ENCODE data around the gene APLP2. TPM values are rescaled to one million over a fixed set of nuclear protein-coding genes. Genes with fewer than 3 reads are reported as not detected.

APLP2 gene
- total and polyA plus RNA-seq, 4 donors, result 235 to 532 (median 524) TPM

GRCh38 chr11:130040281-130040940 is 29.3 kb upstream of the APLP2 start:
- WGBS, 2 donors, result 92 to 94% methylated on average over 49 of the region's 49 CpGs
- Histone ChIP-seq H3K9ac (ENCODE audit: insufficient read depth in 1 of 2, low read length in 2 of 2) (no peak overlapping the region), H3K4me3 (no peak overlapping the region), H3K9me3 (ENCODE audit: control insufficient read depth in 4 of 4, insufficient read depth in 3 of 4, low read length in 3 of 4) (no peaks in the 10 kb centered on the region), H3K36me3 (ENCODE audit: control insufficient read depth in 4 of 4, insufficient read depth in 4 of 4, low read length in 4 of 4) (no peaks in the 10 kb centered on the region), H3K27ac (ENCODE audit: low read depth in 1 of 2, low read length in 1 of 2) (no peak overlapping the region), H3K4me1 (ENCODE audit: control insufficient read depth in 5 of 5, insufficient read depth in 5 of 5, low read length in 5 of 5) (no peaks in the 10 kb centered on the region), H3K27me3 (ENCODE audit: control insufficient read depth in 3 of 3, insufficient read depth in 3 of 3, low read length in 2 of 3) (no peaks in the 10 kb centered on the region)
- DNase-seq, result no peak
- no peak for TF ChIP-seq CTCF (IDR thresholded peaks at IDR 0.05; ENCODE audit: control extremely low read depth, extremely low read depth)
- ATAC-seq (ENCODE audit: insufficient read depth, low FRiP score), result no peak

- ATAC-seq (ENCODE audit: insufficient read depth, low FRiP score), result peak; percentile 53
- no peak for TF ChIP-seq CTCF (IDR thresholded peaks at IDR 0.05; ENCODE audit: control extremely low read depth, extremely low read depth)
- H3K9me3 ChIP-seq (ENCODE audit: control insufficient read depth in 4 of 4, insufficient read depth in 3 of 4, low read length in 3 of 4), result no peaks in the 10 kb centered on the region
- H3K9ac ChIP-seq (ENCODE audit: insufficient read depth in 1 of 2, low read length in 2 of 2), result no peak overlapping the region
- peak in 1 of 3 donors; percentile 41 for DNase-seq
- H3K4me1 ChIP-seq (ENCODE audit: control insufficient read depth in 5 of 5, insufficient read depth in 5 of 5, low read length in 5 of 5), result no peaks in the 10 kb centered on the region
- no peaks in the 10 kb centered on the region for H3K27me3 ChIP-seq (ENCODE audit: control insufficient read depth in 3 of 3, insufficient read depth in 3 of 3, low read length in 2 of 3)
- WGBS, 2 donors, result 77 to 82% methylated on average over 16 of the region's 16 CpGs
- H3K27ac ChIP-seq (ENCODE audit: low read depth in 1 of 2, low read length in 1 of 2), result no peak overlapping the region
- H3K4me3 ChIP-seq, result no peak overlapping the region
- no peaks in the 10 kb centered on the region for H3K36me3 ChIP-seq (ENCODE audit: control insufficient read depth in 4 of 4, insufficient read depth in 4 of 4, low read length in 4 of 4)
These were observed 27.6 kb upstream of the APLP2 start for GRCh38 chr11:130042093-130042591.

- no peak for TF ChIP-seq CTCF (IDR thresholded peaks at IDR 0.05; ENCODE audit: control extremely low read depth, extremely low read depth)
- ATAC-seq (ENCODE audit: insufficient read depth, low FRiP score), result peak; percentile 41
- no peaks in the 10 kb centered on the region for H3K9me3 ChIP-seq (ENCODE audit: control insufficient read depth in 4 of 4, insufficient read depth in 3 of 4, low read length in 3 of 4)
- H3K4me3 ChIP-seq, result no peak overlapping the region
- 26 to 47% methylated on average over 5 of the region's 5 CpGs for whole genome bisulfite sequencing, 2 donors
- no peaks in the 10 kb centered on the region for H3K27me3 ChIP-seq (ENCODE audit: control insufficient read depth in 3 of 3, insufficient read depth in 3 of 3, low read length in 2 of 3)
- no peak for DNase-seq
- H3K27ac ChIP-seq (ENCODE audit: low read depth in 1 of 2, low read length in 1 of 2), result no peak overlapping the region
- H3K9ac ChIP-seq (ENCODE audit: insufficient read depth in 1 of 2, low read length in 2 of 2), result no peak overlapping the region
- no peaks in the 10 kb centered on the region for H3K36me3 ChIP-seq (ENCODE audit: control insufficient read depth in 4 of 4, insufficient read depth in 4 of 4, low read length in 4 of 4)
- no peaks in the 10 kb centered on the region for H3K4me1 ChIP-seq (ENCODE audit: control insufficient read depth in 5 of 5, insufficient read depth in 5 of 5, low read length in 5 of 5)
These were observed 26.1 kb upstream of the APLP2 start for GRCh38 chr11:130043575-130043974.
